NCI-H1417 treated with DMSO at 0.1 percent for 48 hours (cell line): ENCODE results near the gene ADAT3.

ENCODE experiments used
- DNase-seq: peaks from one replicate; lab custom pipeline; 2025; lab: John Stamatoyannopoulos, UW

Gene ADAT3

GRCh38 chr19:1938071-1938470 is 32.9 kb downstream of the ADAT3 start:
- no peak for DNase-seq

GRCh38 chr19:1941146-1942077 is 36.2 kb downstream of the ADAT3 start, which contains the start of gene CSNK1G2:
TSS of gene CSNK1G2 (plus strand) at chr19:1941172. CDS start at chr19:1969773, 28,601 bp downstream.
- DNase-seq: no peak

DNA sequence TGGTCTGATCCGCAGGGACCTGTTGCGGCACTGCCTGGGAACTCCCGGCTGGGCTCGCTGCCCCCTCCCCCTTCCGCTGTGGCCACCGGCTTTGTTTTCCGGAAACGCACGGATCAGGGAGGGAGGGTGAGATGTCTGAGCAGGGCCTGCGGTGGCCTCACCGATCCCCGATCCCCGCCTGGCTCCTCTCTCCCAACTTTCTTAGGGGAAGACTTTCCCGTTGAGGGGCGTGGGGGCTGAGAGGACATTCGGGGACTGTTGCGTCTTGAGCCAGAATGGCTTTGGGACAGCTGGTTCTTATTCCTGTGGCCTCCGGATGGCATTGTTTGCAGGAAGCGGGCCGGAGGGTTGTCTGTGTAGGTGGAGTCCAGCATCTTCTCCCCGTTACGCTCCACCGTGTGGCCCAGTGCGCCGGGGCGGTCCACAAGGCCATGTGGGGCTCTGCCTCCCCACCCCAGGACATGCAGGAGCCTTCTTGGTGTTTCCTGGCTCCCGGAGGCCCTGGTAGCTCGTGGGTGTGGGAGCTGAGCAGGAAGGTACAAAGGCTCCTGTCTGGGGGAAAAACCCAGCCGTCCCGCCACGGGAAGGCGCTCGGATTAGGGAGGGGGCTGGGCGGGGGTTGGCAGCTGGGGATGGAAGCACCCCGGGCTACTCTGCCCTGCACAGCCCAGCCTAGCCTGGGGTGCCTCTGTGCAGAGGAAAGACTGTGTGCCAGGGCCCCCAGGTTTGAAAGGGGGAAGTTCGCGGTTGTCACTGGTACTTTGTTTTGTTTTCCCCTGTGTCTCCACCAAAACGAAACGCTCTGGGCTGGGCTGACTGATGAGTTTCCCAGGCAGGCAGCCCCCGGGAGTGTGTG is 37.1 kb downstream of the ADAT3 start:
- DNase-seq: no peak

DNA sequence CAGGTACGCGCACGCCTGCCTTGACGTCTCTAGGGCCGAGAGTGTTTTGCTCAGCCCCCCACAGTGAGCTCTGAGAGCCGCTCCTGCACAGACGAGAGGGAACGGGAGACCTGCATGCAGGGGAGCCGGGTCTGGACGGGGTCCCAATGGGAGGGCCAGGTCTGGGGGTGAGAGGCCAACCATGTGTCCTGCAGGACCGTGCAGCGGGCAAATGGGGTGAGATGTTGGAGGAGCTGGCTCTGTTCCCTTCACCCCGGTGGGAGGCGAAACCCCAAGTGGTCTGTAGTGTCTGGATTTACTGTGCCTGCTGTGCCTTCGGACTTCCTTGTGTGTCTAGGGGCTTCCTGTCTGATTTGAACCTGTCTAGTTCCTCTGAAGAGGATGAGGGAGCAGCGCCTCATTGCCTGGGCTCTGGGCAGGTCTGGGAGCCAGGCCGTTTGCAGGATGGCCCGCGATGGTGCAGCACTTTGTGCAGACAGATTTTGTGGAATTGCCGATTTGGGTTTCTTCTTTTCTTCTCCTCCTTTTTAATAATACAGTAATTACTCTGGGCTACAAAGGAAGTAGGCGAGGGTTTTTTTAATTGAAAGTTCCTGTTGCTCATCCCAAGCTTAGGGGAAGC is 37.8 kb downstream of the ADAT3 start:
- no peak for DNase-seq

GRCh38 chr19:1943661-1944087 is 38.5 kb downstream of the ADAT3 start:
- no peak for DNase-seq

- no peak for DNase-seq
Observed at GRCh38 chr19:1944088-1944915, 39.1 kb downstream of the ADAT3 start.

- DNase-seq: no peak
Observed at GRCh38 chr19:1944916-1945561, 39.8 kb downstream of the ADAT3 start.

DNA sequence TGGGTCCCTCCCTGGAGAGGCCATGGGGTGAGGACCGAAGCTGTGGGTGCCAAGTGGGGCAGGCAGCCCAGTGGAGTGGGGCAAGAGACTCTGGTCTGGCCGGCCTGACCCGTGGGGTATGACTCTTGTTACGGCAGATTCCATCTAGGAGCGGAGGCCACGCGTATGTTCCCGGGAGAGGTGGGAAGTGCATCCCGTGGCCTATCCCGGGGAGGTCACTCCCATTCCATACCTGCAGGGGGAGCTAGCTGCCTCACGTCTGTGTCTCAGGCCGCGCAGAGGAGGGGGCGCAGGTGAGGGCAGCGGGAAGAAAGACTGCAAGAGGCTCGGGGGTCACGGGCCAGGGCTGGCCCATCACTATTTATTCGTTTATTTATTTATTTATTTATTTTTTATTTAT is 40.7 kb downstream of the ADAT3 start:
- DNase-seq: no peak

DNA sequence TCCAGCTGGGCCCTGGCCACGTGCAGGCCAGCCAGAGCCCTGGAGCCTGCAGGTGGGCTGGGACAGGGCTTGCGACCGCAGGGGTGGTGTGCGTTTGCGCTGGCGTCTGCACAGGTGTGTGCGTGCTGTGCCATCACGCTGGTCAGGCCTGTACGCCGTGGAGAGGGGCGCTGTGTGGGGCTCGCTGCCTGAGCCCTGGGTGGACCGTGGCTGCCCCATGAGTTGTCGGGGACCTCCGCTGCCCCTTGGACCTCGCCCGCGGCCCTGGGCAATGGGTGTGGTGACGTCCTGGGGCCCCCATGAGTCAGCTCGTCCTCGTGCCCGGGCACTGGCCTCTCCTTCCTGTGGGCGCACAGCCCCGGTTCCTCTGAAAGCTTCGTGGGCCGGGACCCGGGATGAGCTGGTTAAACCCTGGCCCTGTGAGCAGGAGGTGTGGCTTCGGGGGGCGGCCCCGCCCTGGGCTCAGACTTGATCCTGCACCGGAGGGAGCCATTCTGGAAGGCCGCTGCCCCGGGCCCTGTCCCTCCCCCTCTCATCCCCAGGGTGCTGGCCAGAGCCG is 42.5 kb downstream of the ADAT3 start:
- no peak for DNase-seq

GRCh38 chr19:1949304-1950101 is 44.3 kb downstream of the ADAT3 start:
- no peak for DNase-seq

- DNase-seq: no peak
Observed at GRCh38 chr19:1950640-1951039, 45.4 kb downstream of the ADAT3 start.

DNA sequence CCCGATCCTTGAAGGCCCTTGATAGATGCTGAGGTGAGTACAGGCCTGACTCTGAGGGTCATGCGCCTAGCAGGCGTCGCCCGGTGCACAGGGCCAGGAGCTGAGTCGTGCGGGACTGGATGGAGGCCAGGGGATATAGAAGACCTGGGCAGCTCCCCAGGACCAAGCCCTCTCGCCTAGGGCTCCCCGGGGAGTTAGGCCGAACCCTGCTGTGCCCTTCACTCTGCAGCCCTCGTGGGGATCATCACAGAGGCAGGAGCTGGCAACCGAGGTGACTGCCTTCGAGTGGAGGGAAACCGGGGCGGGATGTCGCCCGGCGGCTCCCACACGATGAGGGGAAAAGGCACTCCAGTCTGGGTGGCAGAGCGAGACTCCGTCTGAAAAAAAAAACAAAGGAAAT is 47.4 kb downstream of the ADAT3 start:
- no peak for DNase-seq

DNA sequence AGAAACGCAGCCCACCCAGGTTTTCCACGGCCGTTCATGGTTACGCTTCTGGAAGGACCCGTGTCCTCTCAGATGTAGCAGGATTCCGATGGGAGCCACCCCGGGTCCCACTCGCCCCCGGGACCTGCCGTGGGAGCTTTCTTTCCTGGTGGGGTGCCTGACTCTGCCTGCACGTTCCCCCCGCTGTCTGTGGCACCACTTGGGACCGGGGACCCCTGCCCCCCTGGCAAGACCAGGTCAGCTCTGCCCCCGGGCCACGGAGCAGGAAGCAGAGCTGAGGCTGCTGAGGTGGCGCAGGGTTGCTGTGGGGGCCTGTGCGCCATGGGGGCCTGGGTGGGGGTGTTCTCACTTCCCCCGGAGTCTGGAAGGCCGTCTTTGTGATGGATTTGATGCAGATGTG is 47.8 kb downstream of the ADAT3 start:
- no peak for DNase-seq

GRCh38 chr19:1953441-1954094 is 48.4 kb downstream of the ADAT3 start:
- no peak for DNase-seq

DNA sequence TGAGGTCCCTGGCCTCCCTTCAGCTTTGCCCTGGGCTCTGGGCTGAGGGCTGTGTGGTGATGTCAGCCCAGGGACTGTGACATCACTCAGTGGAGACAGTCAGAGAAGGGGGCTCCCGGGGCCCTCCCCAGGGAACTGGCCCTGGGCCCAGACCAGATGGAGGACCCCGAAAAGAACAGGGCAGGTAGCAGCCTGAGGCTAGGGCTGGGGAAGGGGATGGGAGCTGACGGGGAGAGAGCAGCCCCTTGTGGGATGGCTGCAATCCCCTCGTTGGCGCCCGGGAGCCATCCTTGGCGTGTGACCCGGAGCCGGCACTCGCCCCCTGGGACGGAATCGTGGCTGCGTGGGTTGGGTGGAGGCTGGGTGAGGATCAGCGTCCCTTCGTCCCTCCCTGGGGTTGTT is 49.3 kb downstream of the ADAT3 start:
- no peak for DNase-seq

- no peak for DNase-seq
Observed at GRCh38 chr19:1955171-1956121, 50.2 kb downstream of the ADAT3 start.

DNA sequence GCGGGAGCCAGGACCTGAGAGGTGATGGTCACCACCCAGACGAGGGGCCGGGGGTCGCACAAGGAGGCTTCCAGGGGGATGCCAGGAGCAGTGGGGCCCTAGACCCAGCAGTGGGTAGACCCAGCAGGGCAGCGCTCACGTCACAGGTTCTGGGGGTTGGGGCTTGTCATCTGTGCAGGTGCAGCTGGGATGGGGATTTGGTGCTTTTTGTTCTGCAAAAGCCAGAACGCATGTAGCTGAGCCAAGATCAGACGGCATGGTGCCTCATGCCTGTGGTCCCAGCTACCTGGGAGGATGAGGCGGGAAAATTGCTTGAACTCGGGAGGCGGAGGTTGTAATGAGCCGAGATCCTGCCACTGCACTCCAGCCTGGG is 50.9 kb downstream of the ADAT3 start:
- DNase-seq: no peak

DNA sequence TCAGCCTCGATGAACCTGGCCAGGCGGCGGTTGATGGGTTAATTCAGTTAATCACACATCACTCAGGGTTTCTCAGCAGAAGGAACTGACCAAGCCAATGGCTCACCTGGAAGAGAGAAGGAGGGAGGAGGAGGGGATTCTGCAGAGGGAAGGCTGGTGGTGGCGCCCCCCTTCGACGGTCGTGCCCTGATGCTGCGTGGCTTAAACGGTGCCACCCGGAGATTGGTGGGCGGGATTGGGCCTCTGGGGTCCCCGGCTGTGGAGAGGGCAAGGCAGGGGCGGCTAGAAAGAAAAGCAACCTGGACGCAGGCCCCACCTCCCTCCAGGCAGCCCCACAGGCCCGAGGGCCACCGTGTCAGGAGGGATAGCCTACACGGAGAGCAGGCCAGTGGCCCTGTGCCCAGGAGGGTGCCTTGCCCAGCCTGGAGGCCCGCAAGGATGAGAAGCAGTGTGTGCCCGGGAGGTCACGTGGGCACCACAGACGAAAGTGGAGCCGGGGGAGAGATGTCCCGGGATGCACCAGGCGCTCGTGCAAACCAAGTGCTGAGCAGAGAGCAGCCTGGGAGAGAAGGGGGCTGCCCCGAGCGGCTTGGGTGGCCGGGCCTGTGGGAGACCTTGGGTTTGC is 51.8 kb downstream of the ADAT3 start:
- DNase-seq: no peak
